Testis (tissue), 3 donors: ENCODE data around the gene SCG2. TPM values are rescaled to one million over a fixed set of nuclear protein-coding genes. Genes with fewer than 3 reads are reported as not detected.
"Not testable (repeated sequence)": the region's sequence is repeated elsewhere in the genome, so short reads cannot be mapped to it uniquely, and the experiment has no call there.

Experiments
- DNase-seq: peaks from one replicate; pipeline ENCODE4 v3.0.0-alpha.2; 2019
- H3K27ac ChIP-seq, 2 donors: fragments of 200-600 bp; sonication (generic); one replicate each; pipeline ENCODE4 v1.5.1; 2019
- H3K27me3 ChIP-seq: fragments of 200-600 bp; sonication (generic); one replicate; pipeline ENCODE4 v1.5.1; 2019
- H3K36me3 ChIP-seq: fragments of 200-600 bp; sonication (generic); one replicate; pipeline ENCODE4 v1.5.1; 2017; ENCODE audit warnings: low read depth; ENCODE audit errors: missing control alignments
- H3K4me1 ChIP-seq: fragments of 200-600 bp; sonication (generic); one replicate; pipeline ENCODE4 v1.5.1; 2019
- H3K4me3 ChIP-seq, 2 donors: fragments of 200-600 bp; sonication (generic); one replicate each; pipeline ENCODE4 v1.5.1; 2017 to 2019
- H3K9me3 ChIP-seq: fragments of 200-600 bp; sonication (generic); one replicate; pipeline ENCODE4 v1.5.1; 2017
- CTCF ChIP-seq, 3 experiments: fragments of 450-650 bp in 2 of 3; fragments of 200-600 bp in 1 of 3; sonication (generic) in 1 of 3; IDR thresholded peaks; one replicate each; pipeline ENCODE4 v1.5.1; 2016 to 2019; ENCODE audit warnings: antibody characterized with exemption in 3 of 3, mild to moderate bottlenecking in 2 of 3, moderate library complexity in 1 of 3
- POLR2A ChIP-seq: fragments of 450-650 bp; IDR thresholded peaks from one replicate; pipeline ENCODE4 v1.6.1; 2017; ENCODE audit warnings: antibody characterized with exemption, mild to moderate bottlenecking, moderate library complexity
- WGBS, 2 donors: methylation state at CpG; one replicate each; pipeline ENCODE4 v1.1.5; 2018; 5-methylcytosine and 5-hydroxymethylcytosine counted together
- intact Hi-C: fragments of 100-400 bp; cut with DNase I; formaldehyde crosslinking; loops from one replicate; pipeline ENCODE4 v1.15.1; 2023; ENCODE audit warnings: low total_unique reads
- polyA plus RNA-seq: library from polyadenylated mRNA; stranded (reverse); fragments of 350-450 nt; fragmentation: Illumina TruSeq; extraction: RNeasy Lipid Tissue Mini Kit (QIAGEN cat#74804); gene quantifications from one replicate; pipeline ENCODE4 v1.2.3, GENCODE V29; 2014; ENCODE audit warnings: low read depth, low replicate concordance; ENCODE audit not compliant: insufficient read depth
- total RNA-seq, 2 donors: library from RNA; depleted of rRNA; stranded (reverse); fragments of >200 nt; gene quantifications; one replicate each; pipeline ENCODE4 v1.2.3, GENCODE V29; 2016

SCG2 gene
- total and polyA plus RNA-seq, 3 donors from 2014 or later, result 0.31 to 1.2 (median 0.43) TPM

DNA sequence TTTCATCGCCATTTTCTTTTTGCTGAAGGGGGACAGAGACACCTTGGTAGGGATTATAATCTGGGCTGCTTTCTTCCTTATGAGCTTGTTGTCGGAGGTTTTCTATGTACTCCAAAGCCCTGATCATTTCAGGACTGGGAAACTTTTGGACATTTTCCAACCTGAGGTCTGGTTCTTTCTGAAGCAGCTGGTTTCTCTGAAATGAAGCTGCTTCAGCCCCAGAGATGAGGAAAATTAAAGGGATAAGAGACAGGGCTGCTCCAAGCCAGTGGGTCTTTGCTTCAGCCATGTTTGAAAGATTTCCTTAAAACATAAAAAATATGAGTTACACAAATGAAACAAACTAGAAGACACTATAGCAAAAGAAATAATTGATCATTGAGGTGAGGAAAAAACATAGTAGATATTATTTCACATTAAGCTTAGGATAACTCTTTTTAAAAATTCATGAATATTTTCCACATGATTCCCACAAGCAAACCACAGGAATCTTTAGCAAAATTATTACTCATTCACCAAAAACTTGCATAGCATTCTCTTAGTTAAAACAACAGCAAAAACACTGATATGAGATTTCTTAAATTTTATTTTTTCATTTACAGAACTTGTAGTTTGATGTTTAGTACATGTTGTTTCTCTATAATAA, 3.0 kb downstream of the SCG2 start:
- DNase-seq, result no peak
- Histone ChIP-seq H3K27ac (no peak overlapping the region), H3K9me3 (no peaks in the 10 kb centered on the region), H3K4me3 (no peak overlapping the region), H3K36me3 (no peaks in the 10 kb centered on the region), H3K4me1 (no peaks in the 10 kb centered on the region), H3K27me3 (no peaks in the 10 kb centered on the region)
- TF ChIP-seq CTCF (IDR thresholded peaks at IDR 0.05) (no peak), POLR2A (no peak)
- 73 to 76% methylated on average over 2 of the region's 2 CpGs for WGBS, 2 donors
- intact Hi-C loops, result no loop called here

DNA sequence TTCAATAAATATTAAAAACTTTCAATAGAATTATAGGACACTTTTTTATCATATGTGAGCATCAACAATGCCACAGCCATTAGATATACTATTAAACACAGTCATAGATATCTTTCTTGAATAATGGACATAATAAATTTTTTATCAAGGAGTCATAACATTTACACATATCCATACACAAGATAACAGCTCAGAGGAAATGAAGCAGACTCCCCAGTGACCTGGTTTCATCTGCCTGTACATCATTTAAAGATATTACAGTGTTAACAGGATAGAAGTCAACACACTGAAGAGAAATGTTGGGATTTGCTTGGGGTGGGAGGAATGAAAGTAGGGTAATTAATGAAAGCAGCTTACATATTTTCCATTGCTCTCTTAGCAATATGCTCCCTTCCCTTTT, 5.1 kb downstream of the SCG2 start:
- H3K9me3 ChIP-seq, result no peaks in the 10 kb centered on the region
- DNase-seq, result no peak
- no peak overlapping the region for H3K27ac ChIP-seq
- TF ChIP-seq POLR2A, result no peak
- TF ChIP-seq CTCF (IDR thresholded peaks at IDR 0.05), result no peak
- H3K4me1 ChIP-seq, result no peaks in the 10 kb centered on the region
- no peaks in the 10 kb centered on the region for H3K27me3 ChIP-seq
- H3K36me3 ChIP-seq, result no peaks in the 10 kb centered on the region
- intact Hi-C loops, result no loop called here
- H3K4me3 ChIP-seq, result no peak overlapping the region

DNA sequence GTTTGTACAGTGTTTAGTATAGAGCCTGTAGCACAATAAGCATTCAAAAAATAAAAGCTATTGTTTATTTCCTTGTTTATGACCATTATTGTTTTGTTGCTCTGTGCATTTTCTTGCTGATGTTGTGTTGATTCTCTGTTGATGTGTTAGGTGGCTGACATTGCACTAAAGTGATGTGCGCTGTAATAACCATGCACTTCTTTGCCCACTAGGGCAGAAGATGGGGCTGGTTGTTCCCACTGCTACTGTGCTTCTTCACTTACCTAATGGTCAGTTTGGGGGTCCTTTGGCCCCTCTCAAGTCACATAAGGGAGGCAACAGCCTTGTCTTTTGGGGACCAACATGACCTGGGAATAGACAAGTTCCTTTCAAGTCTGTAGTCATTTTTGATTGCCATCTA, 6.0 kb downstream of the SCG2 start:
- no peak for DNase-seq
- no peaks in the 10 kb centered on the region for H3K27me3 ChIP-seq
- TF ChIP-seq CTCF (IDR thresholded peaks at IDR 0.05) (no peak), POLR2A (no peak)
- 89 to 100% methylated on average over 1 of the region's 1 CpG for WGBS, 2 donors
- H3K36me3 ChIP-seq, result no peaks in the 10 kb centered on the region
- H3K9me3 ChIP-seq, result no peaks in the 10 kb centered on the region
- H3K4me1 ChIP-seq, result no peaks in the 10 kb centered on the region
- intact Hi-C loops, result no loop called here
- H3K27ac ChIP-seq, result no peak overlapping the region
- H3K4me3 ChIP-seq, result no peak overlapping the region

DNA sequence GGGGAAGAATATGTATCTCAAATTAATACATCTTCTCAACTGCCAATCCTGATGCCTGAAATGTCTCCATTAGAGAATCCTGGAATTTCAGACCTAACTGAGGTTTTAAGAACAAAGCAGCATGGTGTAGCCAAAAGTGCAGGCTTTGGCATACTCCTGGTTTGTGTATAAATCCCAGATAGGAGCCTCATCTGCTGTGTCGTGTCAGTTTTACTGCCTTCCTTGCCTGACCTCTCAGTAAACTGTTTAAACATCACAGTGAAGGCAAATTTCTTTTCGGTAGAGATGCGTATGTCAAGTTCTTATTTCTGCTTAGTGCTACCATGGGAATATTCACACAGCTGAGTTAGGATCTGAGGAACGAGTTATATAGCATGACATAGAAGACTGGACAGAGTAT, 7.3 kb downstream of the SCG2 start:
- 55 to 64% methylated on average over 4 of the region's 4 CpGs for WGBS, 2 donors
- TF ChIP-seq POLR2A, result no peak
- TF ChIP-seq CTCF (IDR thresholded peaks at IDR 0.05), result no peak
- Histone ChIP-seq H3K4me1 (no peaks in the 10 kb centered on the region), H3K27me3 (no peaks in the 10 kb centered on the region), H3K36me3 (no peaks in the 10 kb centered on the region), H3K4me3 (no peak overlapping the region), H3K9me3 (no peaks in the 10 kb centered on the region), H3K27ac (no peak overlapping the region)
- DNase-seq, result no peak
- intact Hi-C loops, result no loop called here

- intact Hi-C loops, result no loop called here
- Histone ChIP-seq H3K9me3 (no peaks in the 10 kb centered on the region), H3K4me1 (no peaks in the 10 kb centered on the region), H3K27me3 (no peaks in the 10 kb centered on the region), H3K27ac (no peak overlapping the region), H3K4me3 (no peak overlapping the region), H3K36me3 (no peaks in the 10 kb centered on the region)
- no peak for DNase-seq
- TF ChIP-seq POLR2A (no peak), CTCF (IDR thresholded peaks at IDR 0.05) (no peak)
- 29 to 36% methylated on average over 2 of the region's 2 CpGs for WGBS, 2 donors
Measured at GRCh38 chr2:223594259-223594658, 7.9 kb downstream of the SCG2 start.

- DNase-seq, intact Hi-C loops, H3K4me3 ChIP-seq, H3K4me1 ChIP-seq, H3K27ac ChIP-seq, H3K36me3 ChIP-seq, H3K27me3 ChIP-seq, H3K9me3 ChIP-seq: not testable (repeated sequence)
- WGBS, 2 donors, result 92 to 100% methylated on average over 1 of the region's 1 CpG
Measured at GRCh38 chr2:223592689-223593088, 9.5 kb downstream of the SCG2 start.
